A204.1 (cell line): ENCODE results near the gene RELA.
"Not testable (repeated sequence)": the region's sequence is repeated elsewhere in the genome, so short reads cannot be mapped to it uniquely, and the experiment has no call there.

Source experiments
- FAIRE-seq: peaks from 2 replicates; lab custom pipeline; 2012; peaks lifted over from hg19 to GRCh38; lab: Jason Lieb, UNC

The RELA gene

GRCh38 chr11:65646958-65647701 lies 15.6 kb downstream of the RELA start:
- FAIRE-seq, result no peak

GRCh38 chr11:65646288-65646957 lies 16.3 kb downstream of the RELA start:
- FAIRE-seq, result no peak

GRCh38 chr11:65645710-65646109 lies 17.0 kb downstream of the RELA start:
- FAIRE-seq, result no peak

GRCh38 chr11:65644837-65645236 lies 17.9 kb downstream of the RELA start:
- FAIRE-seq, result no peak

- no peak for FAIRE-seq
Measured at GRCh38 chr11:65643971-65644370, 18.7 kb downstream of the RELA start.

- FAIRE-seq, result no peak
Measured at GRCh38 chr11:65642014-65642671, 20.6 kb downstream of the RELA start.

GRCh38 chr11:65641297-65642013 lies 21.3 kb downstream of the RELA start:
- FAIRE-seq, result no peak

- no peak for FAIRE-seq
Measured at GRCh38 chr11:65640483-65641296, 22.0 kb downstream of the RELA start.

- FAIRE-seq, result no peak
Measured at GRCh38 chr11:65639623-65640482, 22.9 kb downstream of the RELA start.

GRCh38 chr11:65639228-65639597 lies 23.5 kb downstream of the RELA start:
- FAIRE-seq, result not testable (repeated sequence)

- FAIRE-seq, result no peak
Measured at GRCh38 chr11:65637794-65638419, 24.8 kb downstream of the RELA start, which contains the start of gene SIPA1. Gene SIPA1, plus strand, starts transcription at chr11:65638101. Its CDS starts 2,821 bp downstream, at chr11:65640922.

- FAIRE-seq, result no peak
Measured at GRCh38 chr11:65637032-65637557, 25.6 kb downstream of the RELA start.

GRCh38 chr11:65636108-65637031 lies 26.3 kb downstream of the RELA start:
- no peak for FAIRE-seq

GRCh38 chr11:65634905-65635731 lies 27.6 kb downstream of the RELA start:
- FAIRE-seq, result no peak

- no peak for FAIRE-seq
Measured at GRCh38 chr11:65634440-65634839, 28.3 kb downstream of the RELA start.

- FAIRE-seq, result no peak
Measured at GRCh38 chr11:65634109-65634436, 28.6 kb downstream of the RELA start.

GRCh38 chr11:65633390-65634108 lies 29.2 kb downstream of the RELA start:
- no peak for FAIRE-seq
